ENCODE measurements around the gene ENDOV. TPM values are rescaled to one million over a fixed set of nuclear protein-coding genes. Genes with fewer than 3 reads are reported as not detected.

Gene ENDOV
- total RNA-seq, 2 experiments from 2014 or later: 16.6 to 17.1 TPM

DNA sequence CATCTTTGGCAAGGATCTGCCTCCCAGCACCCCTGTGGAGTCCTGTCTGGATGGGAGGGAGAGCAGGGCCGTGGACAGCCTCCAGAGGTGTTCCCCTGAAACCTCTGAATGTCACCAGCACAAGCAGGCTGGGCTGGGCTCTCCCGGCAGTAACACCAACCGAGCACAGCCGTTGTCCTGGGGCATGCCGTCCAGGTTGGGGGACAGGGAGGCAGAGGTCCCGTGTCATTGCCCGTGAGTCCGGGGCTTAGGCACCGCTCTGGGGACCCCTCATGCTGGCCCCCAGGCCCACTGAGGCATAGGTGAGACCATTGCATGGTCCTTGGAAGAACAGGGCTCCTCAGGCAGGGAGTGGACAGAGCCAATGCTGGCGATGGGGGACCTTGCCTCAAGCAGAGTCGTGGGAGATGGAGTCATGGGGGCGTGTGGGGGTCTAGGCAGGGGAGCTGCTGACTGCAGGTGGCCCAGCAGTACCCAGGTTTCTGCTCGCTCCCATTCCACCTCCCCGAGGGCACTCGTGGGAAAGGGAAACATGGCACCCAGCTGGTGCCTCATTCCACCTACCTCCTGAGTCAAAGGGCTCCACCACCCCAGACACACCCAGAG, 17.5 kb downstream of the ENDOV start:
- Mint-ChIP-seq H3K9me3 (no peaks in the 10 kb centered on the region), H3K27ac (no peak overlapping the region), H3K4me3 (no peak overlapping the region), H3K27me3 (no peaks in the 10 kb centered on the region), H3K36me3 (ENCODE audit: low read depth) (no peaks in the 10 kb centered on the region), H3K4me1 (no peaks in the 10 kb centered on the region)
- no peak for DNase-seq
- POLR2A ChIA-PET: no interaction called here
- CTCF ChIA-PET: no interaction called here

DNA sequence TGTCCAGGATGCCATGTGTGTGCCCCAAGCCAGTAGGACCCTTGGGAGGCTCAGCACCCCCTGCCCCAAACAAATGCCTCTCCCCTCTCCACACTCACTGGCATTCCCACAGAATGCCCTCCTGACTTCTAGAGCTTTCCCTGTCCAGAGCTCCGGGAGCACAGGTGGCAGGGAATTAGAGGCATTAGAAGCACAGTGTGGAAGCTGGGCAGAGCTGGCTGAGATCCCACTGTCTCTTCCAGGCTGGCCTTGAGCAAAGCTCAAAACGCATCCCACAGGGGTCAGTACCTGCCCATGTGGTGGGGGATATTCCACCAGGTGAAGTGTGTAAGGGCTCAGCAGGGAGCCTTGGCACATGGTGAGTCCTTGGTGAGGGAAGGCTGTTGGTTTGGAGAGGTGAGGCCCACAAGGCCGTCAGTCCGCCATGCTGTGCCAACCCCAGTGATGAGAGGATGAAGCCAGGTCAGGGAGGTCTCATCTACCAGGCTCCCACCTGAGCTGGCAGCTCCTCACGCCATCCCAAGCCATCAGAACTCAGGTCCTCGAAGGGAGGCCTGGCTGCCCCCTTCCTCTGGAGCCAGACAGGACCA, 18.1 kb downstream of the ENDOV start:
- POLR2A ChIA-PET: no interaction called here
- Mint-ChIP-seq H3K4me1 (no peaks in the 10 kb centered on the region), H3K36me3 (ENCODE audit: low read depth) (no peaks in the 10 kb centered on the region), H3K4me3 (no peak overlapping the region), H3K27me3 (no peaks in the 10 kb centered on the region), H3K27ac (no peak overlapping the region), H3K9me3 (no peaks in the 10 kb centered on the region)
- CTCF ChIA-PET: no interaction called here
- DNase-seq: no peak

DNA sequence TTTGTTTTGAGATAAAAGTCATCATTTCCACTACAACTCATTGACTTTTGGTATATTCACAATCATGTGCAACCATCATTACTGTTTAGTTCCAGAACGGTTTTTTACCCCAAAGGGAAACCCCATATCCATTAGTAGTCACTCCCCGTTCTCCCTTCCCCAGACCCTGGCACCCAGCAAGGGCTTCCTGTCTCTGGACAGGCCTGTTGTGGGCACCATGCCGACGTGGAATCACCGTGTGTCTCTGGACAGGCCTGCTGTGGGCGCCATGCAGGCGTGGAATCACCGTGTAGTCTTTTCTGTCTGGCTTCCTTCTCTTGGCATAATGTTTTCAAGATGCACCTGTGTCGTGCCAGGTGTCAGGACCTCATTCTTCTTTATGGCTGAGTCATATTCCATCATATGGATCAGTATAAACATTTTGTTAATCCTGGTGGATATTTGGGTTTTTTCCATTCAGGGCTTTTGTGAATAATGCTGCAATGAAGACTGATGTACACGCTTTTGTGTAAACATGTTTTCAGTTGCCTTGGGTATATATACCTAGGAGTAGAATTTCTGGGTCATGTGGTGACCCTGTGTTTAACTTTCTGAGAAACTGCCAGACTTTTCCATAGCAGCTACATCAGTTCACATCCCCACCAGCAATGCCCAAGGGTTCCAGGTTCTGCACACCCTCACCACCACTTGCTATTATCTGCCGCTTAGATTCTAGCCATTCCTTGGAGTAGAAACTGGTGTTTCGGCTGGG, 19.1 kb downstream of the ENDOV start:
- no peak for DNase-seq
- CTCF ChIA-PET: no interaction called here
- POLR2A ChIA-PET: no interaction called here
- Mint-ChIP-seq H3K4me1 (no peaks in the 10 kb centered on the region), H3K4me3 (no peak overlapping the region), H3K27ac (no peak overlapping the region), H3K9me3 (no peaks in the 10 kb centered on the region), H3K36me3 (ENCODE audit: low read depth) (no peaks in the 10 kb centered on the region), H3K27me3 (no peaks in the 10 kb centered on the region)

DNA sequence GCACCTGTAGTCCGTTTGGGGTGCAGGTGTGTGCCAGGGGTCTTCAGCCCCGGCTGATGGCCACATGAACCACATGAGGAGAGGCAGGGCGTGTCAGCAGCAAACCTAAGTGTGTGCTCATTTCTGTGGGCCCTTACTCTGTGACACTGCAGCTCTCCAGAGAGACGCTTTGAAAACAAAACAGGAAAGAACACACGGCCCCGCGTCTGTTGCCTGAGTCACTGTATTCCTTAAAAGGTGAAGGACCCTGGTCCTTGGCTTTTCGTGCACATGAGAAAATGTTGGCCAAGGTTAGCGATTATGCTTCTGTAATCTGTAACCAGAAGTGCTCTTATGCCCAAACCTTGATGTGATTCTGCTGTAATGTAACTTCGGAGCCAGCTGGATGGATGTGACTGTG, 22.6 kb downstream of the ENDOV start:
- DNase-seq: no peak
- ChIA-PET CTCF (interaction anchor here (0.6 to 3.1 kb wide), 2 partner anchors 10 to 1162 kb away, joined by 3 to 9 read pairs; no protein-coding TSS in a partner anchor), POLR2A (no interaction called here)
- no peaks in the 10 kb centered on the region for H3K27me3 Mint-ChIP-seq
- no peak overlapping the region for H3K27ac Mint-ChIP-seq
- H3K4me1 Mint-ChIP-seq: no peaks in the 10 kb centered on the region
- H3K9me3 Mint-ChIP-seq: no peaks in the 10 kb centered on the region
- H3K36me3 Mint-ChIP-seq (ENCODE audit: low read depth): no peaks in the 10 kb centered on the region
- no peak overlapping the region for H3K4me3 Mint-ChIP-seq

DNA sequence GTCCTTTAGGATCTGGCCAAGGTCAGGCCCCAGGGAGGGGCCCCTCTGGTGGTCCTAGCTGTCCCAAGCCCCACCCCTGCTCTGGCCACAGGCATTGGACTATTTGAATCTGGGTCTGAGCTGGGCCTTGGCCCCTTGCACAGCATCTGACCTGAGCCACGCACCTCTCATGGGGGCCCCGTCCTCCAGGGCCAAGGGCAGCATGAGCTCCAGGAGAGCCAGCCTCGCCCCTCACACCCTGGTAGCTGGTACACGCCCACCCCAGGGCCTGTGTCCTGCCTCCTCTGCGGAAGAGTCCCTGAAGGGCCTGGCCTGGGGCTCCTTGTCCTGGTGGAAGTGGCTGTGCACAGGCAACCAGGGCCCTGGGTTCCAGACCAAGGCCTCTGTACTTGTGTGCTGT, 23.8 kb downstream of the ENDOV start:
- H3K9me3 Mint-ChIP-seq: no peaks in the 10 kb centered on the region
- ChIA-PET POLR2A (no interaction called here), CTCF (interaction anchor here (3.1 kb wide), 1 partner anchor 11 kb away, joined by 9 read pairs; no protein-coding TSS in a partner anchor)
- peaks cover 4% of the 10 kb centered on the region for H3K27me3 Mint-ChIP-seq
- H3K4me1 Mint-ChIP-seq: no peaks in the 10 kb centered on the region
- H3K36me3 Mint-ChIP-seq (ENCODE audit: low read depth): no peaks in the 10 kb centered on the region
- H3K27ac Mint-ChIP-seq: no peak overlapping the region
- no peak overlapping the region for H3K4me3 Mint-ChIP-seq
- no peak for DNase-seq

DNA sequence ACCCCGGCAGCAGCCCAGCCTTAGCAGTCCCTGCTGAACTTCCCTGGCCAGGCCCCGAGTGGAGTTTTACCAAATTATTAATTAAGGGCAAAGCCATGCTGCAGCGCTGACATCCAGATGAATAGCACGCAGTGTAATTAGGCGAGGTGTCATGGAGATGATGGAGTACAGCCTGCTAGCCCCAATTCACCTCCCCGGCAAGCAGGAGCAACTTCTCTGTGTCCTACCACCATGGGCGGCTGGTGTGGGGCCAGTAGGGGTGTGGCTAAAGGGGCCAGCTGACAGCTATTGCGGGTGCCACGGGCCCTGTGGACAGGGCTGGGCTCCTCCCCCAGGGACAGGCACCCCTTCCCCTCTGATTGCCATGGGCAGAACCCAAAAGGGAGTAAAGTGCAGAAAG, 24.5 kb downstream of the ENDOV start:
- no peak overlapping the region for H3K27ac Mint-ChIP-seq
- ChIA-PET CTCF (interaction anchor here (3.1 kb wide), 1 partner anchor 12 kb away, joined by 9 read pairs; no protein-coding TSS in a partner anchor), POLR2A (no interaction called here)
- no peaks in the 10 kb centered on the region for H3K36me3 Mint-ChIP-seq (ENCODE audit: low read depth)
- H3K27me3 Mint-ChIP-seq: peaks cover 4% of the 10 kb centered on the region
- no peaks in the 10 kb centered on the region for H3K4me1 Mint-ChIP-seq
- DNase-seq: no peak
- no peaks in the 10 kb centered on the region for H3K9me3 Mint-ChIP-seq
- H3K4me3 Mint-ChIP-seq: no peak overlapping the region

DNA sequence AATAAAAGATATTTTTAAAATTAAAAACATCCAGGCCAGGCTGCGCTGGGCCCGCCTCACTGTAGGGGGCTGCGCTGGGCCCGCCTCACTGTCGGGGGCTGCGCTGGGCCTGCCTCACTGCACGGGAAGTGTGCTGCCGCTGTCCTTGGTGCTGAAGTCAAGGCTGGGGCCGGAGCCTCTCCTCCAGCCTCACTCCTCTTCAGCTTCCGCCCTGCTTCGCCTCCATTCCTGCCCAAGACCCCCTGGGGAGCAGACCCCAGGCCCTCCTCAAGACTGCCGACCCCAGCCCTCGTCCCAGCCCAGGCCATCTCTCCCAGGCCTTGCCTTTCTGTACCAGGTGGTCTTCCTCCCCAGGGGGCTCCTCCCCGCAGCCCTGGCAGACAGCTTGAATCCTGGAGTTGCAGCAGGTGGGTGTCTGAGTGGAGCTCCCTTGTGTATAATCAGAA, 26.2 kb downstream of the ENDOV start:
- H3K4me1 Mint-ChIP-seq: no peaks in the 10 kb centered on the region
- ChIA-PET CTCF (interaction anchor here (0.9 to 1.4 kb wide), 2 partner anchors 12 to 14 kb away, joined by 3 to 5 read pairs; no protein-coding TSS in a partner anchor), POLR2A (no interaction called here)

DNA sequence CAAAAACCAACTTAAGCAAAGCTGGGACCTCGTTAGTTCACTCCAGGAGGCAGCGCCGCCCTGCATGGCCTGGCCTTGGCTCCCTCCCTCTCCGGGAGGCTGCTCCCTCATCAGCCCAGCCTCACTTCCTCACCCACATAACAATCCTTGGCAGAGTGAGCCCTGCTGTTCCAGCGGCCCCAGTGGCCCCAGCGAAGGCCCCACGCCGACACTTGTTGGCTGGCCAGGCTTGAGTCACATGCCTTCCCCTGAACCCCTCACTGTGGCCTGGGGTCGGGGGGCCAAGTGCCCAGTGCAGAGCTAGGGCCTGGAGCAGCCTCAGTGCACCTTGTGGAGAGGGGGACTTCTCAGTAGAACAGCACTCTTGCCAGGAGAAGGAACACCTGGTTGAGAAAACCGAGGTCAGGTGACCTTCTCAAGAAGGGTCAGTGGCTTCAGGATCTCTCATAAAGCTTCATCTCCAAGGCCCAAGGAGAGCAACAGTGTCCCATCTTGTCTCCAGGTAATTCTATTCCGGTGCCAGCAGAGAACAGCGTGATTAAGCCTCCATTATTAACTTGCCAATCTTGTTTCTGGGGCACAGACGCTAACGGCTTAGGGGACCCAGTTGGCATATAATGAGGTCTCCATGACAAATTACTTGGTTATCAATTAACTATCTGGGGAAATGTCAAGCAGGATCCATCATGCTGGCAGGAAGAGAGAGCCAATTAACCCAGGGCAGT, 26.8 kb downstream of the ENDOV start:
- no peak overlapping the region for H3K4me3 Mint-ChIP-seq
- peaks cover 4% of the 10 kb centered on the region for H3K27me3 Mint-ChIP-seq
- H3K27ac Mint-ChIP-seq: peak overlapping the region; percentile 9
- no peaks in the 10 kb centered on the region for H3K9me3 Mint-ChIP-seq
- ChIA-PET CTCF (interaction anchor here (1.4 kb wide), 1 partner anchor 15 kb away, joined by 5 read pairs; no protein-coding TSS in a partner anchor), POLR2A (no interaction called here)
- DNase-seq: no peak
- H3K4me1 Mint-ChIP-seq: no peaks in the 10 kb centered on the region
- no peaks in the 10 kb centered on the region for H3K36me3 Mint-ChIP-seq (ENCODE audit: low read depth)

More for the DNA sequence above, 26.2 kb downstream of the ENDOV start:
- Mint-ChIP-seq H3K9me3 (no peaks in the 10 kb centered on the region), H3K4me3 (no peak overlapping the region), H3K36me3 (ENCODE audit: low read depth) (no peaks in the 10 kb centered on the region), H3K27me3 (peaks cover 4% of the 10 kb centered on the region), H3K27ac (peak overlapping the region; percentile 9)
- DNase-seq: peak; percentile 72

DNA sequence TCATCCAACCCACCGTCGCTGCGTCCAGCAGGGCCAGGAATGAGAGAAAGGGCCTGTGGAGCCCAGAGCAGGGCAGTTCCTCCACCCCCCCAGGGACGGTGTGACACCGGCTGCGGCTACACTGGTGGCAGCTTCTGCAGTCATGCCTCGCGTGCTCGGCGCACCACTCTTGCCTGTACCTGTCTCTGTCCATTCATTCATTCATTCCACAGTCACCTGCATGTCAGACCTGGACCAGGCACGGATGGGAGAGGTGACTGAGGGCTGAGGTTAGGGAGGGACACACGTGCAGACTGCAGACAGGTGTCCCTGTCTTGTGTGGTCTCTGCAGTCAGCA, 27.3 kb downstream of the ENDOV start:
- ChIA-PET POLR2A (no interaction called here), CTCF (interaction anchor here (0.9 kb wide), 1 partner anchor 550 kb away, joined by 3 read pairs; no protein-coding TSS in a partner anchor)
- Mint-ChIP-seq H3K4me3 (no peak overlapping the region), H3K36me3 (ENCODE audit: low read depth) (no peaks in the 10 kb centered on the region), H3K4me1 (no peaks in the 10 kb centered on the region), H3K27ac (no peak overlapping the region), H3K9me3 (no peaks in the 10 kb centered on the region), H3K27me3 (peaks cover 4% of the 10 kb centered on the region)
- no peak for DNase-seq

DNA sequence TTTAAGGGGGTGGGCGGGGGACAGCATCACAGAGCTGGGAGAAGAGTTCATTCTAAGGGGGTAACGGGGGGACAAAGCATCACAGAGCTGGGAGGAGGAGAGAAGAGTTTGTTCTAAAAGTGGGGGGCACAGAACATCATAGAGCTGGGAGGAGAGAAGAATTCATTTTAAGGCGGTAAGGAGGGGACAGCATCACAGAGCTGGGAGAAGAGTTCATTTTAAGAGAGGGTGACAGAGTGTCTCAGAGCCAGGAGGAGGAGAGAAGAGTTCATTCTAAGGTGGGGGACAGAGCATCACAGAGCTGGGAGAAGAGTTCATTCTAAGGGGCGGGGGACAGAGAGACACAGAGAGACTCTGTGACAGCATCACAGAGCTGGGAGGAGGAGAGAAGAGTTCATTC, 27.8 kb downstream of the ENDOV start:
- H3K36me3 Mint-ChIP-seq (ENCODE audit: low read depth): no peaks in the 10 kb centered on the region

DNA sequence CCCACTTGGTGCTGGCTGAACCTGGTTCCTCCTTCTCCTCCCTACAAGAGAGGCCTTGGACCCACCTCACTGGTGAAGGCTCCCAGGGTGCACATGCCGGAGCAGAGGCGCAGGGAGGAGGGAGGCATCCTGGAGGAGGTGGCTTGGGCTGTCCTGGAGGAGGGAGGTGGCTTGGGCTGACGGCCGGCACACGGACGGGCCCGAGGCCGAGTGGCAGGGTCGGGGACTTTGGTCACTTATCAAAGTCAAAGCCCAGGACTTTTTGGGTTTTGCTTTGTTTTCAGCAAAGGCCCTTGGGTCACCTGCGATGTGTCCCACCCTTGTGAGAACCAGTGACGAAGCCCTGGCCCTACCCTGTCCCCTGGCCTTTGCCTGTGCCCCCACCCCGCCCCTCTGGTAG, 28.5 kb downstream of the ENDOV start:
- H3K4me3 Mint-ChIP-seq: no peak overlapping the region
- ChIA-PET POLR2A (no interaction called here), CTCF (no interaction called here)
- no peak for DNase-seq
- H3K4me1 Mint-ChIP-seq: no peaks in the 10 kb centered on the region
- H3K36me3 Mint-ChIP-seq (ENCODE audit: low read depth): no peaks in the 10 kb centered on the region
- H3K27me3 Mint-ChIP-seq: peaks cover 4% of the 10 kb centered on the region
- H3K9me3 Mint-ChIP-seq: no peaks in the 10 kb centered on the region
- no peak overlapping the region for H3K27ac Mint-ChIP-seq

More for the DNA sequence above, 27.8 kb downstream of the ENDOV start:
- no peak overlapping the region for H3K27ac Mint-ChIP-seq
- no peaks in the 10 kb centered on the region for H3K9me3 Mint-ChIP-seq
- POLR2A ChIA-PET: no interaction called here
- no peaks in the 10 kb centered on the region for H3K4me1 Mint-ChIP-seq
- H3K4me3 Mint-ChIP-seq: no peak overlapping the region
- peaks cover 4% of the 10 kb centered on the region for H3K27me3 Mint-ChIP-seq
- CTCF ChIA-PET: interaction anchor here (0.9 kb wide), 1 partner anchor 550 kb away, joined by 3 read pairs; no protein-coding TSS in a partner anchor
- no peak for DNase-seq

DNA sequence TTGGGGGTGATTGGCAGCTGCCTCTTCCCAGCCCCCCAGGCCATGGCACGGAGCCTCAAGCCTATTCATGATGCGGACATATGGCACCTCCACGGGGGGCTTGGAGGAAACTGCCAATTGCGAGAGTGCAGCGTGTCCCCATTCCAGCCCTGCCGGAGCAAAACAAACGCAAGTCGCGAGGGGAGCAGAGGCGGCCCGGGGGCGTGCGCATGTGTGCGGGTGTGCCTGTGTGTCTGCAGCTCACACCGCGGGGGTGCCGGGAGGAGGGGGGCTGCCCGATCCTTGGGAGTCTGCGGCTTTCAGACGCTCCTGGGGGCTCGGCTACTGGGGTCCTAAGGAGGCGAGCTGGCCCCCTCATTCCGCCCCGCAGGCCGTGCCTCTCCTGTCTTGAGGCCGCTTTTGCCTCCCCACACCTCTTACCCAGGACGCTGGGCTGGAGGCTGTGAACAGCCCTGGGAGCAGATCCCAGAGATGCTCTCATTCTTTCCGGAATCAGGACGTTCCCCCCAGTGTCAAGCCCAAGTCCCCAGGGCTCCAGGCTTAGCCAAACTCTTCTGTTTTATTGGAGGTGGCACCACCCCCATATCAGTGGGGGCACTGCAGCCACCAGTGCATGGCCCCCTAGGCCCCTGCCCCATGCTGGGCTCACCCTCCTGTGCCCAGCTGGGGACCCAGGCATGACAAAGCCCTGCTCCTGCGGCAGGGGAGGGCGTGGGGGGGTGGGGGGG, 29.1 kb downstream of the ENDOV start:
- ChIA-PET CTCF (interaction anchor here (1.0 kb wide), 1 partner anchor 16 kb away, joined by 3 read pairs; no protein-coding TSS in a partner anchor), POLR2A (no interaction called here)
- DNase-seq: no peak
- peaks cover 4% of the 10 kb centered on the region for H3K27me3 Mint-ChIP-seq
- no peaks in the 10 kb centered on the region for H3K9me3 Mint-ChIP-seq
- H3K4me3 Mint-ChIP-seq: no peak overlapping the region
- no peaks in the 10 kb centered on the region for H3K4me1 Mint-ChIP-seq
- H3K27ac Mint-ChIP-seq: no peak overlapping the region
- H3K36me3 Mint-ChIP-seq (ENCODE audit: low read depth): no peaks in the 10 kb centered on the region
